HL-60 (cell line): ENCODE results near the gene EYA2. TPM values are rescaled to one million over a fixed set of nuclear protein-coding genes. Genes with fewer than 3 reads are reported as not detected.

Experiments used
- DNase-seq, 2 experiments: peaks; one replicate each; pipeline ENCODE4 v3.0.0-alpha.2; 2010 to 2020; ENCODE audit warnings: low read depth in 1 of 2, low spot score in 1 of 2
- H3K27ac ChIP-seq: fragments of 250-450 bp; sonication (Bioruptor Pico); replicated peaks from 2 replicates; pipeline ENCODE4 v1.5.1; 2020; ENCODE audit warnings: mild to moderate bottlenecking, moderate library complexity
- H3K27me3 ChIP-seq: fragments of 250-450 bp; sonication (Bioruptor Pico); 2 replicates; pipeline ENCODE4 v1.5.1; 2021; ENCODE audit warnings: mild to moderate bottlenecking, moderate library complexity; ENCODE audit not compliant: insufficient read depth, poor library complexity, severe bottlenecking
- H3K4me3 ChIP-seq: replicated peaks from 2 replicates; pipeline ENCODE4 v1.5.1; 2011; ENCODE audit warnings: mild to moderate bottlenecking, control low read depth, low read length; ENCODE audit not compliant: insufficient read depth
- CTCF ChIP-seq: IDR thresholded peaks from one replicate; pipeline ENCODE4 v1.5.1; 2011; ENCODE audit warnings: low read length, control low read depth, inconsistent platforms; ENCODE audit not compliant: insufficient read depth
- GABPA ChIP-seq: IDR thresholded peaks from 2 replicates; pipeline ENCODE4 v1.6.1; 2012; ENCODE audit warnings: low read depth
- POLR2AphosphoS5 ChIP-seq: IDR thresholded peaks from 2 replicates; pipeline ENCODE4 v1.6.1; 2012; ENCODE audit warnings: low read depth
- SPI1 ChIP-seq: IDR thresholded peaks from 2 replicates; pipeline ENCODE4 v1.6.1; 2012; ENCODE audit warnings: low read depth, mild to moderate bottlenecking, borderline replicate concordance
- microRNA-seq: library from miRNA; unstranded; fragments of <30 nt; microRNA quantifications from one replicate; pipeline ENCODE4, GENCODE V29; 2018
- TF ChIP-seq, protein P1 (sequence below): IDR thresholded peaks from 2 replicates; pipeline ENCODE4 v1.6.1; 2012; ENCODE audit warnings: low read depth; ENCODE audit not compliant: insufficient replicate concordance

The EYA2 gene

GRCh38 chr20:47236639-47236900 lies 341.9 kb downstream of the EYA2 start:
- no peak for DNase-seq
- Histone ChIP-seq H3K4me3 (no peak overlapping the region), H3K27me3 (no peaks in the 10 kb centered on the region), H3K27ac (no peak overlapping the region)
- TF ChIP-seq, protein P1, sequence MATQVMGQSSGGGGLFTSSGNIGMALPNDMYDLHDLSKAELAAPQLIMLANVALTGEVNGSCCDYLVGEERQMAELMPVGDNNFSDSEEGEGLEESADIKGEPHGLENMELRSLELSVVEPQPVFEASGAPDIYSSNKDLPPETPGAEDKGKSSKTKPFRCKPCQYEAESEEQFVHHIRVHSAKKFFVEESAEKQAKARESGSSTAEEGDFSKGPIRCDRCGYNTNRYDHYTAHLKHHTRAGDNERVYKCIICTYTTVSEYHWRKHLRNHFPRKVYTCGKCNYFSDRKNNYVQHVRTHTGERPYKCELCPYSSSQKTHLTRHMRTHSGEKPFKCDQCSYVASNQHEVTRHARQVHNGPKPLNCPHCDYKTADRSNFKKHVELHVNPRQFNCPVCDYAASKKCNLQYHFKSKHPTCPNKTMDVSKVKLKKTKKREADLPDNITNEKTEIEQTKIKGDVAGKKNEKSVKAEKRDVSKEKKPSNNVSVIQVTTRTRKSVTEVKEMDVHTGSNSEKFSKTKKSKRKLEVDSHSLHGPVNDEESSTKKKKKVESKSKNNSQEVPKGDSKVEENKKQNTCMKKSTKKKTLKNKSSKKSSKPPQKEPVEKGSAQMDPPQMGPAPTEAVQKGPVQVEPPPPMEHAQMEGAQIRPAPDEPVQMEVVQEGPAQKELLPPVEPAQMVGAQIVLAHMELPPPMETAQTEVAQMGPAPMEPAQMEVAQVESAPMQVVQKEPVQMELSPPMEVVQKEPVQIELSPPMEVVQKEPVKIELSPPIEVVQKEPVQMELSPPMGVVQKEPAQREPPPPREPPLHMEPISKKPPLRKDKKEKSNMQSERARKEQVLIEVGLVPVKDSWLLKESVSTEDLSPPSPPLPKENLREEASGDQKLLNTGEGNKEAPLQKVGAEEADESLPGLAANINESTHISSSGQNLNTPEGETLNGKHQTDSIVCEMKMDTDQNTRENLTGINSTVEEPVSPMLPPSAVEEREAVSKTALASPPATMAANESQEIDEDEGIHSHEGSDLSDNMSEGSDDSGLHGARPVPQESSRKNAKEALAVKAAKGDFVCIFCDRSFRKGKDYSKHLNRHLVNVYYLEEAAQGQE: no peak
- TF ChIP-seq CTCF: no peak
- TF ChIP-seq GABPA: no peak
- no peak for TF ChIP-seq SPI1
- TF ChIP-seq POLR2AphosphoS5: no peak

GRCh38 chr20:47237715-47238114 lies 343.1 kb downstream of the EYA2 start:
- TF ChIP-seq POLR2AphosphoS5 (no peak), GABPA (no peak), CTCF (no peak)
- TF ChIP-seq, protein P1: no peak
- Histone ChIP-seq H3K4me3 (no peak overlapping the region), H3K27me3 (no peaks in the 10 kb centered on the region), H3K27ac (no peak overlapping the region)
- DNase-seq: no peak

Small RNA genes lying within 50 kb of the gene (microRNA-seq; reads per million reads assigned to microRNA genes)
- not detected for gene MIR3616
